PC-9 (cell line): ENCODE results near the gene IGFL4. TPM values are rescaled to one million over a fixed set of nuclear protein-coding genes. Genes with fewer than 3 reads are reported as not detected.

Experiments
- BruUV-seq: library from RNA; stranded (reverse); fragments of 400-500 nt; replicated peaks from 2 replicates; lab custom pipeline; 2021; lab: Mats Ljungman, UMichigan
- CTCF ChIA-PET: fragments of 300-600 bp; sonication (Branson Sonifier 250); formaldehyde crosslinking; loops from one replicate; lab custom pipeline; 2022; ENCODE audit warnings: antibody characterized with exemption; lab: Charles Lee
- POLR2A ChIA-PET: fragments of 300-600 bp; sonication (Branson Sonifier 250); formaldehyde crosslinking; loops from one replicate; lab custom pipeline; 2022; ENCODE audit warnings: antibody characterized with exemption; ENCODE audit not compliant: unreplicated experiment; lab: Charles Lee
- DNase-seq, 2 experiments: peaks; one replicate each; pipeline versions ENCODE4 v3.0.0 to v3.0.0-alpha.2; 2015 to 2022; ENCODE audit warnings: mixed read lengths in 1 of 2
- H2AFZ ChIP-seq: fragments of 200-600 bp; sonication (generic); 2 replicates; pipeline ENCODE4 v1.8.1; 2017; ENCODE audit warnings: antibody characterized with exemption
- H3F3A ChIP-seq: fragments of 200-600 bp; sonication (generic); 2 replicates; pipeline ENCODE4 v1.8.1; 2017; ENCODE audit warnings: antibody characterized with exemption, mild to moderate bottlenecking, low read depth; ENCODE audit not compliant: insufficient read depth
- H3K27ac ChIP-seq: fragments of 200-600 bp; sonication (generic); 2 replicates; pipeline ENCODE4 v1.6.1; 2016; ENCODE audit warnings: mixed run types
- H3K27me3 ChIP-seq: fragments of 200-600 bp; sonication (generic); 2 replicates; pipeline ENCODE4 v1.6.1; 2016; ENCODE audit warnings: low read depth, mixed run types; ENCODE audit not compliant: insufficient read depth
- H3K36me3 ChIP-seq: fragments of 200-600 bp; sonication (generic); 2 replicates; pipeline ENCODE4 v1.6.1; 2016; ENCODE audit warnings: low read depth, mixed run types
- H3K4me1 ChIP-seq: fragments of 200-600 bp; sonication (generic); replicated peaks from 2 replicates; pipeline ENCODE4 v1.6.1; 2016; ENCODE audit warnings: mixed run types; ENCODE audit not compliant: insufficient read depth
- H3K4me2 ChIP-seq: fragments of 200-600 bp; sonication (generic); 2 replicates; pipeline ENCODE4 v1.6.1; 2017; ENCODE audit warnings: mixed run types
- H3K4me3 ChIP-seq: fragments of 200-600 bp; sonication (generic); 2 replicates; pipeline ENCODE4 v1.6.1; 2016; ENCODE audit warnings: mixed run types
- H3K79me2 ChIP-seq: fragments of 200-600 bp; sonication (generic); 2 replicates; pipeline ENCODE4 v1.6.1; 2017; ENCODE audit warnings: low read depth, mixed run types
- H3K9me2 ChIP-seq: fragments of 200-600 bp; sonication (generic); 2 replicates; pipeline ENCODE4 v1.8.1; 2017; ENCODE audit warnings: mild to moderate bottlenecking; ENCODE audit not compliant: insufficient read depth
- H3K9me3 ChIP-seq: fragments of 200-600 bp; sonication (generic); 2 replicates; pipeline ENCODE4 v1.8.1; 2016; ENCODE audit warnings: low read depth; ENCODE audit not compliant: insufficient read depth
- H4K20me1 ChIP-seq: fragments of 200-600 bp; sonication (generic); 2 replicates; pipeline ENCODE4 v1.8.1; 2017; ENCODE audit not compliant: insufficient read depth
- CTCF ChIP-seq: fragments of 200-600 bp; sonication (generic); conservative IDR thresholded peaks from 2 replicates; pipeline ENCODE4 v1.6.1; 2017; ENCODE audit warnings: mixed run types, antibody characterized with exemption, mild to moderate bottlenecking, moderate library complexity
- EZH2 ChIP-seq: fragments of 200-600 bp; sonication (generic); IDR thresholded peaks from 2 replicates; pipeline ENCODE4 v1.8.0; 2017; ENCODE audit warnings: antibody characterized with exemption, low read depth
- intact Hi-C: fragments of 100-400 bp; cut with micrococcal nuclease; formaldehyde crosslinking; loops from one replicate; pipeline ENCODE4 v1.10.0; 2022; ENCODE audit not compliant: unreplicated experiment
- microRNA-seq: library from miRNA; unstranded; fragments of <30 nt; microRNA quantifications from one replicate; pipeline ENCODE4 v1.2.0, GENCODE V29; 2021; ENCODE audit warnings: borderline number of aligned reads, borderline replicate concordance
- total RNA-seq: library from RNA; stranded (reverse); gene quantifications from 2 replicates; pipeline ENCODE4 v1.2.3, GENCODE V29; 2021

The IGFL4 gene
- total RNA-seq, 1 experiment from 2014 or later: not detected

GRCh38 chr19:45994456-45994997, 46.3 kb downstream of the IGFL4 start:
- CTCF ChIA-PET: interaction anchor here (0.7 kb wide), 1 partner anchor 436 kb away, joined by 3 read pairs; no protein-coding TSS in a partner anchor
- peak overlapping the region; percentile 56 for H3K4me3 ChIP-seq
- TF ChIP-seq EZH2: no peak
- no peak for TF ChIP-seq CTCF
- peaks cover 11% of the 10 kb centered on the region for H3K4me1 ChIP-seq
- peaks cover 8% of the 10 kb centered on the region; the same call in 1 of the 2 replicates for H3F3A ChIP-seq
- BruUV-seq: no TSS peak
- POLR2A ChIA-PET: interaction anchor here (0.6 to 1.5 kb wide), 7 partner anchors 21 to 666 kb away, joined by 3 to 10 read pairs (median 5); partner anchors contain the start of genes DACT3, MYPOP, QPCTL and SYMPK
- H3K4me2 ChIP-seq: peak overlapping the region; percentile 77
- peaks cover 19% of the 10 kb centered on the region; the same call in 1 of the 2 replicates for H3K79me2 ChIP-seq
- intact Hi-C loops: no loop called here
- no peaks in the 10 kb centered on the region for H3K9me2 ChIP-seq
- no peaks in the 10 kb centered on the region for H4K20me1 ChIP-seq
- H2AFZ ChIP-seq: peak overlapping the region; percentile 78
- DNase-seq: no peak
- peak overlapping the region; percentile 37 for H3K27ac ChIP-seq
- H3K9me3 ChIP-seq: no peaks in the 10 kb centered on the region; the same call in 1 of the 2 replicates
- H3K27me3 ChIP-seq: 0 out of 2 replicates have a peak, but pooled peaks cover 6% of the 10 kb centered on the region
- no peaks in the 10 kb centered on the region for H3K36me3 ChIP-seq

- CTCF ChIA-PET: no interaction called here
- Histone ChIP-seq H3K4me3 (no peak overlapping the region), H3K36me3 (no peaks in the 10 kb centered on the region), H3F3A (peaks cover 8% of the 10 kb centered on the region; the same call in 1 of the 2 replicates), H3K4me1 (peaks cover 5% of the 10 kb centered on the region; the same call in 1 of the 2 replicates), H3K79me2 (no peaks in the 10 kb centered on the region), H3K27me3 (0 out of 2 replicates have a peak, but pooled peaks cover 8% of the 10 kb centered on the region), H3K27ac (no peak overlapping the region), H3K4me2 (no peak overlapping the region), H3K9me2 (no peaks in the 10 kb centered on the region), H3K9me3 (no peaks in the 10 kb centered on the region; the same call in 1 of the 2 replicates), H4K20me1 (no peaks in the 10 kb centered on the region), H2AFZ (no peak overlapping the region)
- POLR2A ChIA-PET: no interaction called here
- no TSS peak for BruUV-seq
- DNase-seq: no peak
- TF ChIP-seq CTCF: no peak
- TF ChIP-seq EZH2: no peak
- intact Hi-C loops: no loop called here
Measured at GRCh38 chr19:45990113-45990728, 50.6 kb downstream of the IGFL4 start.

Small RNA genes lying within 50 kb of the gene (microRNA-seq; reads per million reads assigned to microRNA genes)
- 409 reads per million, percentile 67 among the genes with 10 or more reads in this experiment for gene MIR769

Other genes with a start within 250 kb of the IGFL4 start
- gene DMWD, start 248.2 kb downstream of the IGFL4 start, total RNA-seq: 66.7 and 71.1 TPM in 2 replicates
- gene RSPH6A, start 225.7 kb downstream of the IGFL4 start, total RNA-seq: 0.38 and 0.39 TPM in 2 replicates
- gene SYMPK, start 177.9 kb downstream of the IGFL4 start, total RNA-seq: 85.5 and 121 TPM in 2 replicates
- gene FOXA3, start 176.7 kb downstream of the IGFL4 start, total RNA-seq: not detected in 2 replicates
- 24.7 and 29.8 TPM in 2 replicates for gene IRF2BP1, start 154.9 kb downstream of the IGFL4 start, total RNA-seq
- 13.6 TPM in 2 replicates for gene MYPOP, start 138.4 kb downstream of the IGFL4 start, total RNA-seq
- not detected in 2 replicates for gene NANOS2, start 126.2 kb downstream of the IGFL4 start, total RNA-seq
- gene NOVA2, start 67.1 kb downstream of the IGFL4 start, total RNA-seq: not detected in 2 replicates
- 22.8 and 24.8 TPM in 2 replicates for gene CCDC61, start 45.5 kb downstream of the IGFL4 start, total RNA-seq
- not detected in 2 replicates for gene PGLYRP1, start 17.9 kb downstream of the IGFL4 start, total RNA-seq
- 0.96 TPM in 1 of 2 replicates, not detected in the other for gene IGFL3, start 83.7 kb upstream of the IGFL4 start, total RNA-seq
- 1.0 TPM in 1 of 2 replicates, not detected in the other for gene IGFL2, start 107.2 kb upstream of the IGFL4 start, total RNA-seq
- gene IGFL1, start 188.7 kb upstream of the IGFL4 start, total RNA-seq: 2.6 and 3.7 TPM in 2 replicates